Measurements from ENCODE around the gene CFAP74.
A peak's percentile ranks its signal among the peaks of the same experiment; 100 is the strongest.

Gene CFAP74

GRCh38 chr1:1922956-1923833 is 80.4 kb downstream of the CFAP74 start:
- H3K36me3 ChIP-seq (replicated peaks in 1 of 2; ENCODE audit: control insufficient read depth in 2 of 2, insufficient read depth in 2 of 2, low read length in 2 of 2), result no peaks in the 10 kb centered on the region
- DNase-seq (ENCODE audit: low spot score), result no peak

GRCh38 chr1:1922702-1922955 is 81.0 kb downstream of the CFAP74 start:
- H3K4me1 ChIP-seq (ENCODE audit: control insufficient read depth in 2 of 2, insufficient read depth in 1 of 2, low read depth in 1 of 2, low read length in 2 of 2), result peaks cover 8 to 10% of the 10 kb centered on the region in 2 donors
- no peak for DNase-seq (ENCODE audit: low spot score)
- H3K4ac ChIP-seq (ENCODE audit: low read length), result peak overlapping the region; percentile 66

More at GRCh38 chr1:1922956-1923833, 80.4 kb downstream of the CFAP74 start:
- no peak overlapping the region for H4K91ac ChIP-seq (ENCODE audit: low read depth, low read length, poor library complexity)
- H3K9me3 ChIP-seq (replicated peaks in 1 of 2; ENCODE audit: control insufficient read depth in 2 of 2, insufficient read depth in 1 of 2, low read depth in 1 of 2, low read length in 2 of 2), result peaks cover 0 to 2% of the 10 kb centered on the region in 2 donors
- H2AFZ ChIP-seq (ENCODE audit: low read length), result no peak overlapping the region
- peak overlapping the region; percentile 63 for H2BK12ac ChIP-seq (ENCODE audit: low read length)
- H3K4me3 ChIP-seq (ENCODE audit: low read length in 2 of 2), result no peak overlapping the region
- H2BK5ac ChIP-seq (ENCODE audit: low read length), result no peak overlapping the region
- H3K14ac ChIP-seq (ENCODE audit: low read length), result peak overlapping the region; percentile 38
- peak overlapping the region; percentile 89 for H3K23ac ChIP-seq (ENCODE audit: low read depth, low read length, poor library complexity)
- H2BK120ac ChIP-seq (ENCODE audit: low read depth, low read length), result no peak overlapping the region
- H3K9ac ChIP-seq (ENCODE audit: low read depth, low read length, poor library complexity), result peak overlapping the region; percentile 70
- no peak overlapping the region for H3K4me2 ChIP-seq (ENCODE audit: insufficient read depth, low read length, poor library complexity, severe bottlenecking)
- peak overlapping the region; percentile 83 for H2BK15ac ChIP-seq (ENCODE audit: low read length)
- no peak overlapping the region for H3K27ac ChIP-seq (replicated peaks; ENCODE audit: low read length)
- H2AK5ac ChIP-seq (ENCODE audit: low read depth, low read length), result peak overlapping the region; percentile 52
- H3K4me1 ChIP-seq (ENCODE audit: control insufficient read depth in 2 of 2, insufficient read depth in 1 of 2, low read depth in 1 of 2, low read length in 2 of 2), result peaks cover 8% of the 10 kb centered on the region in 2 donors
- no CpG with 5 or more reads among the region's 29 CpGs for WGBS, 2 donors (ENCODE audit: extremely low coverage in 2 of 2, insufficient read length in 2 of 2, insufficient replicate concordance in 1 of 2)
- peak overlapping the region; percentile 76 for H3K18ac ChIP-seq (ENCODE audit: low read length)
- peaks cover 11% of the 10 kb centered on the region for H3K79me1 ChIP-seq (ENCODE audit: low read depth, low read length)
- no peak overlapping the region for H4K8ac ChIP-seq (ENCODE audit: low read depth, low read length)
- H3K27me3 ChIP-seq (ENCODE audit: control insufficient read depth in 3 of 3, insufficient read depth in 3 of 3, low read depth in 1 of 3, low read length in 3 of 3), result peaks cover 0 to 19% (median 8%) of the 10 kb centered on the region in 3 experiments
- peak overlapping the region; percentile 66 for H3K4ac ChIP-seq (ENCODE audit: low read length)

GRCh38 chr1:1921901-1922701 is 81.5 kb downstream of the CFAP74 start:
- peaks cover 0 to 2% of the 10 kb centered on the region in 2 donors for H3K9me3 ChIP-seq (replicated peaks in 1 of 2; ENCODE audit: control insufficient read depth in 2 of 2, insufficient read depth in 1 of 2, low read depth in 1 of 2, low read length in 2 of 2)
- H3K4me3 ChIP-seq (ENCODE audit: low read length in 2 of 2), result no peak overlapping the region
- H3K23ac ChIP-seq (ENCODE audit: low read depth, low read length, poor library complexity), result peak overlapping the region; percentile 20
- peak overlapping the region; percentile 79 for H2BK15ac ChIP-seq (ENCODE audit: low read length)
- peaks cover 0 to 29% (median 11%) of the 10 kb centered on the region in 3 experiments for H3K27me3 ChIP-seq (ENCODE audit: control insufficient read depth in 3 of 3, insufficient read depth in 3 of 3, low read depth in 1 of 3, low read length in 3 of 3)
- H4K8ac ChIP-seq (ENCODE audit: low read depth, low read length), result no peak overlapping the region
- peaks cover 9% of the 10 kb centered on the region for H3K79me1 ChIP-seq (ENCODE audit: low read depth, low read length)
- H2BK12ac ChIP-seq (ENCODE audit: low read length), result peak overlapping the region; percentile 63
- H4K91ac ChIP-seq (ENCODE audit: low read depth, low read length, poor library complexity), result no peak overlapping the region
- WGBS, 2 donors (ENCODE audit: extremely low coverage in 2 of 2, insufficient read length in 2 of 2, insufficient replicate concordance in 1 of 2), result no CpG with 5 or more reads among the region's 16 CpGs
- DNase-seq (ENCODE audit: low spot score), result no peak
- H2BK120ac ChIP-seq (ENCODE audit: low read depth, low read length), result no peak overlapping the region
- no peak overlapping the region for H3K4ac ChIP-seq (ENCODE audit: low read length)
- H3K9ac ChIP-seq (ENCODE audit: low read depth, low read length, poor library complexity), result no peak overlapping the region
- peak overlapping the region; percentile 48 for H3K18ac ChIP-seq (ENCODE audit: low read length)
- no peaks in the 10 kb centered on the region for H3K36me3 ChIP-seq (replicated peaks in 1 of 2; ENCODE audit: control insufficient read depth in 2 of 2, insufficient read depth in 2 of 2, low read length in 2 of 2)
- no peak overlapping the region for H3K27ac ChIP-seq (replicated peaks; ENCODE audit: low read length)
- H2BK5ac ChIP-seq (ENCODE audit: low read length), result peak overlapping the region; percentile 94
- peak overlapping the region; percentile 93 for H2AK5ac ChIP-seq (ENCODE audit: low read depth, low read length)
- H3K4me1 ChIP-seq (ENCODE audit: control insufficient read depth in 2 of 2, insufficient read depth in 1 of 2, low read depth in 1 of 2, low read length in 2 of 2), result peaks cover 8 to 10% of the 10 kb centered on the region in 2 donors
- no peak overlapping the region for H2AFZ ChIP-seq (ENCODE audit: low read length)
- H3K14ac ChIP-seq (ENCODE audit: low read length), result peak overlapping the region; percentile 21
- H3K4me2 ChIP-seq (ENCODE audit: insufficient read depth, low read length, poor library complexity, severe bottlenecking), result no peak overlapping the region

More at GRCh38 chr1:1922702-1922955, 81.0 kb downstream of the CFAP74 start:
- H2BK120ac ChIP-seq (ENCODE audit: low read depth, low read length), result no peak overlapping the region
- no peak overlapping the region for H3K4me3 ChIP-seq (ENCODE audit: low read length in 2 of 2)
- peak overlapping the region; percentile 94 for H2BK5ac ChIP-seq (ENCODE audit: low read length)
- H3K9ac ChIP-seq (ENCODE audit: low read depth, low read length, poor library complexity), result peak overlapping the region; percentile 12
- H2BK12ac ChIP-seq (ENCODE audit: low read length), result peak overlapping the region; percentile 63
- H3K9me3 ChIP-seq (replicated peaks in 1 of 2; ENCODE audit: control insufficient read depth in 2 of 2, insufficient read depth in 1 of 2, low read depth in 1 of 2, low read length in 2 of 2), result peaks cover 0 to 2% of the 10 kb centered on the region in 2 donors
- peaks cover 0 to 25% (median 11%) of the 10 kb centered on the region in 3 experiments for H3K27me3 ChIP-seq (ENCODE audit: control insufficient read depth in 3 of 3, insufficient read depth in 3 of 3, low read depth in 1 of 3, low read length in 3 of 3)
- H4K91ac ChIP-seq (ENCODE audit: low read depth, low read length, poor library complexity), result no peak overlapping the region
- H2BK15ac ChIP-seq (ENCODE audit: low read length), result peak overlapping the region; percentile 79
- H3K36me3 ChIP-seq (replicated peaks in 1 of 2; ENCODE audit: control insufficient read depth in 2 of 2, insufficient read depth in 2 of 2, low read length in 2 of 2), result no peaks in the 10 kb centered on the region
- no peak overlapping the region for H3K23ac ChIP-seq (ENCODE audit: low read depth, low read length, poor library complexity)
- no peak overlapping the region for H3K14ac ChIP-seq (ENCODE audit: low read length)
- peak overlapping the region; percentile 76 for H3K18ac ChIP-seq (ENCODE audit: low read length)
- no peak overlapping the region for H3K4me2 ChIP-seq (ENCODE audit: insufficient read depth, low read length, poor library complexity, severe bottlenecking)
- no peak overlapping the region for H2AFZ ChIP-seq (ENCODE audit: low read length)
- H2AK5ac ChIP-seq (ENCODE audit: low read depth, low read length), result peak overlapping the region; percentile 52
- no CpG with 5 or more reads among the region's 6 CpGs for WGBS, 2 donors (ENCODE audit: extremely low coverage in 2 of 2, insufficient read length in 2 of 2, insufficient replicate concordance in 1 of 2)
- peaks cover 9% of the 10 kb centered on the region for H3K79me1 ChIP-seq (ENCODE audit: low read depth, low read length)
- H3K27ac ChIP-seq (replicated peaks; ENCODE audit: low read length), result no peak overlapping the region
- no peak overlapping the region for H4K8ac ChIP-seq (ENCODE audit: low read depth, low read length)

- no peak for DNase-seq (ENCODE audit: low spot score)
- H3K79me1 ChIP-seq (ENCODE audit: low read depth, low read length), result peaks cover 9% of the 10 kb centered on the region
- no peak overlapping the region for H3K14ac ChIP-seq (ENCODE audit: low read length)
- H4K91ac ChIP-seq (ENCODE audit: low read depth, low read length, poor library complexity), result no peak overlapping the region
- H3K4ac ChIP-seq (ENCODE audit: low read length), result no peak overlapping the region
- H2BK15ac ChIP-seq (ENCODE audit: low read length), result peak overlapping the region; percentile 79
- H3K4me3 ChIP-seq (ENCODE audit: low read length in 2 of 2), result no peak overlapping the region
- no peak overlapping the region for H4K8ac ChIP-seq (ENCODE audit: low read depth, low read length)
- peak overlapping the region; percentile 93 for H2AK5ac ChIP-seq (ENCODE audit: low read depth, low read length)
- H3K4me1 ChIP-seq (ENCODE audit: control insufficient read depth in 2 of 2, insufficient read depth in 1 of 2, low read depth in 1 of 2, low read length in 2 of 2), result peaks cover 8 to 10% of the 10 kb centered on the region in 2 donors
- no peak overlapping the region for H3K4me2 ChIP-seq (ENCODE audit: insufficient read depth, low read length, poor library complexity, severe bottlenecking)
- no peak overlapping the region for H2BK12ac ChIP-seq (ENCODE audit: low read length)
- peaks cover 0 to 2% of the 10 kb centered on the region in 2 donors for H3K9me3 ChIP-seq (replicated peaks in 1 of 2; ENCODE audit: control insufficient read depth in 2 of 2, insufficient read depth in 1 of 2, low read depth in 1 of 2, low read length in 2 of 2)
- peak overlapping the region; percentile 48 for H3K18ac ChIP-seq (ENCODE audit: low read length)
- no CpG with 5 or more reads among the region's 6 CpGs for WGBS, 2 donors (ENCODE audit: extremely low coverage in 2 of 2, insufficient read length in 2 of 2, insufficient replicate concordance in 1 of 2)
- no peak overlapping the region for H3K27ac ChIP-seq (replicated peaks; ENCODE audit: low read length)
- no peak overlapping the region for H3K23ac ChIP-seq (ENCODE audit: low read depth, low read length, poor library complexity)
- no peaks in the 10 kb centered on the region for H3K36me3 ChIP-seq (replicated peaks in 1 of 2; ENCODE audit: control insufficient read depth in 2 of 2, insufficient read depth in 2 of 2, low read length in 2 of 2)
- peaks cover 0 to 30% (median 11%) of the 10 kb centered on the region in 3 experiments for H3K27me3 ChIP-seq (ENCODE audit: control insufficient read depth in 3 of 3, insufficient read depth in 3 of 3, low read depth in 1 of 3, low read length in 3 of 3)
- peak overlapping the region; percentile 91 for H2BK5ac ChIP-seq (ENCODE audit: low read length)
- no peak overlapping the region for H2BK120ac ChIP-seq (ENCODE audit: low read depth, low read length)
- H3K9ac ChIP-seq (ENCODE audit: low read depth, low read length, poor library complexity), result no peak overlapping the region
- H2AFZ ChIP-seq (ENCODE audit: low read length), result no peak overlapping the region
Observed at GRCh38 chr1:1921459-1921862, 82.1 kb downstream of the CFAP74 start.

All from neuronal stem cell (in vitro differentiated cells).